CD1c-positive myeloid dendritic cell (primary cell): ENCODE results near the gene TSEN15.
A peak's percentile ranks its signal among the peaks of the same experiment; 100 is the strongest.
"Not testable (repeated sequence)": the region's sequence is repeated elsewhere in the genome, so short reads cannot be mapped to it uniquely, and the experiment has no call there.

Source experiments
- DNase-seq: peaks from one replicate; pipeline ENCODE4 v3.0.0-alpha.2; 2016; ENCODE audit errors: extremely low spot score

Gene TSEN15

GRCh38 chr1:184031409-184032107, 20.0 kb upstream of the TSEN15 start:
- no peak for DNase-seq

DNA sequence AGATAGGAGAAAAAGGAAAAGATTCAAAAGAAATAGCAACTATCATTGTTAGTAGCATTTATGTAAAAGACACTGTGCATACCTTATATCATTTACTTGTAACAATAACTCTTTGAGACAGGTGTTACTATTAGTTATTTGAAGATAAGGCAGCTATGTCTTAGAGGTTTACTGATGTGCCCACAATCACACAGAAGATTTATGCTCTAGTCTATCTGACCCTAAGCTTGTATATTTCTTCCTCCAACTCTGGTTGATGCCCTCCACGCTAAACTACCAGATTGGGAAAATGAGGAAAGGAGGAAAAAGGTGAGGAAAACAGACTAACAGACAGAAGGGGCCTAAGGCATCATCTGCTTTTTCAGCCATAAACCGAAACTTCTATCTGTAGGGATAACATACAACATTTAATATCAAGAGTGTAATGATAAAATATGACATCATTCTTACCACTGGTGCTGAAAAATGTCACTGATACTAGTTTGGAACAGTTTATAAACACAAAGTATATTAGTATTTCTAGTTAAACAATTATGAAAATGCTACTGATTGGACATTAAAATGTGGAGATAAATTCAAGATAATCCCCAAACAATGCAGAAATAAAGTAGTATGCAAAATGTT, 19.1 kb upstream of the TSEN15 start:
- no peak for DNase-seq

DNA sequence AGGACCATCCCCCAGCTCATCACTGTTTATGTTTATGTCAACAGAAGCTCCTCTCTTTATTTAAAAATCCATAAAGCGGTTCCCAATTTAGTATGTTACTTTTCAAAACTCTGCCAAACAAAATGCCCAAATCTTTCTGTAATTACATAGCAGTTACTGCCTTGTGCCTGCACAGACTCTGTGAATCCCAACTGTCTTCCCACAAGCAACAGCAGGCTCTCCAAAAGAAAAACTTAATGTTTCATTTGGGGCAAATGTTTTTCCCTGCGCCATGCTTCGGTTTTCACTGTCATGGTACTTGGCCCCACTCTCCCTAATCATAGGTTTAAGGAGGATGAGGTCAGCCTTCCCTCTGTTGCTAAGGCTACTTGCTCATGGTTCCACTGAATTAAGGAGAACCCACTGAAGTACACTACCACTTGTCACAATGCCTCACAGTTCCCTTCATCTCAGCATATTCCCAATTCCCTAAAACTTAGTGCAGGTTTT, 18.6 kb upstream of the TSEN15 start:
- no peak for DNase-seq

DNA sequence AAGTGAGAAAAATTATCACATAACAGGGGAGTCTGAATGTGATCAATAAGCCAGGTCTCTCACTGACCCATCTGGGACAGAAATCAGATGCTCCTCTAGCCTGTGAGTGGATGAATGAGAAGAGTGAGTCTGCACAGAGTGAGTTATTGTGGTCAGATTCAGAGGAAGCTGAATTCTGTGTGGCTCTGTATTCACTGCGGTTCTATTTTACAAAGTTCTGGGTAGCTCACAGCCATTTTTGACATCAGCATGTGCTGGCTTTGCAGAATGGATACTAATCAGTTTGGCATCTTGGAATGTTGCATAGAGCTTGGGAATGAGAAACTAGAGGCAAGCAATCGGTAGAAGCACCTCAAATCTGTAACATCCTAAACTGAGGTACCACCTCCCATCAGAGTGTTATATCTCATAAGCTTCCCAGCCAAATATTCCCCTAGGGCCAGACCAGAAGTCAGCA, 17.8 kb upstream of the TSEN15 start:
- DNase-seq: no peak

DNA sequence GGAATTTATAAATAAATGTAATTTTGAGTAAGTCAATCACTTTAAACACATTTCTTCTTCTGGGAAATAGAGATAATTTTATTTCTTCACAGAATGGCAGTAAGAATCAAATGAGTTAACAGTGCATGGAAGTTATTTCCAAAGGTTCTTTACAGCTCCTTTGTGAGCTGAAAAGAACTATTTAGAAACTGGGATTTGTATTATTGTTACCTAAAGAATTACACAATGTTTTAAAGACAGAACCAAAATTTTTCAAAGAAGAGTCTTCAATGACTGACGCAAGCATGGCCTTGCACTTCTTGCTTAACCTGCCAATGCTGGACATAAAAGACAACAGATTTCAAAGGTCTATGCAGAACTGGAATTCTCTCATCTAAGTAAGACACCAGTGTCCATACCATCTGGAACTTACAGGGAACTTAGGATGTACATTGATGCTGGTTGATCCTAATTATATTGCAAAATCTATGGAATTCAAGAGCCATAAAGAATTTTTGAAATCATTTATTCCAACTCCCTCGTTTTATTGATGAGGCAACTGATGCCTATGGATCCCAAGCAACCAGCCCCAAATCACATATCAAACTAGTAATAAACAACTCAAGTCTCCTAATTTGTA, 16.7 kb upstream of the TSEN15 start:
- DNase-seq: no peak

DNA sequence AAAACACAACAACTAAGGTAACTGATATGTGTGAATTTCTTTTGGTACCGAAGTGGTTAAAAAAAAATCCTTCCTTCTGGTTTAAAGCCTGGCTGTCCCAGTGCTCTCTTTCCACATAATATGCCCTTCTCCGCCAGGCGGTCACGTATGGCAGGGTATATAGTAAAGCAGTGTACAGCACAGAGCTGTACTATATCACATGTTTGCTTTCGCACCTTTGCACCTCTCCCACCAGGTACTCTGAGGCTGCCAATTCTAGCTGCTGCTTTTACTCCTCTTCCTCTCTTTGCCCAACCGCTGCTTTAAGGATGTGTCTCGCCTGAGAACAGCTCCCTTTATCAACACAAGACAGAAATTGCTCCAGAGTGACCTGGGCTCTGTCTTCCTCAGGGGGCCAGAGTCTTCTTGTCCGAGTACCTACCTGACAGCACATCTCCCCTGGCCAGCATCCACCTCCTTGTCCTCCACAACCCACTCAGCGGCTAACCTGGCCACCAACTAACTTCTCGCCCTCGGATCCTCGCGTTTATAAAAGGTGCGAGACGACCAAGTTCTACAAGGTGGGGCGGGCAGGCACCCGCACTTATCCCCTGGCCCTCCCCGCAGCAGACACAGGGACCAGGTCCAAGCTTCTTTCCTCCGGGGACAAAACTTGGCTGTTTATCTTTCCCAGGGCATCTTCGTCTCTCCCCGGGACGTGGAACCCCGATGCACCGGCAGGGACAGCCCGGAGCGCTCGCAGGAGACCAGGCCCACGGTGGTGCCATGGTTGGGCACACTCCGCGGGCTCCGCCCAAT, 15.6 kb upstream of the TSEN15 start:
- no peak for DNase-seq

DNA sequence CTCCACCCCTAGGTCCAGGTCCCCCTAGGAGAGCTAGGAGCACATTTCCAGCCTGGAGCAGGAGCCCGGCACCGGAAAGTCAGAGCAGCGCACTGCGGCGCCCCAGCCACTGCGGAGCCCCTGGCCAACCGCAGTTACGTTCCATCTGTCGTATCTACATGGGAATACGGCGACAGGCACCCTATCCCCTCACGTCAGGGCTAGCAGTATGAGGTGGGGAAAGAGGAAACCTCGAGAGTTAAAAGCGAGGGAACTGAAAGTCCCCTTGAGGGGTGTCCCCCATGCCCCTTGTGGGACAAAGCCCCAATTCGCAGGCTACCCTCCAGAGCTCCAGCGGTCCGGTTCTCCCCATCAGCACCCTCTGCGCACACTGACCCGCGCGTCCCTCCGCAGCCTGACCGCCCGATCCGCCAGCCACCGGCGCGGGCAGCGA, 15.0 kb upstream of the TSEN15 start:
- DNase-seq: no peak

- DNase-seq: no peak
Measured at GRCh38 chr1:184037849-184038591, 13.5 kb upstream of the TSEN15 start.

DNA sequence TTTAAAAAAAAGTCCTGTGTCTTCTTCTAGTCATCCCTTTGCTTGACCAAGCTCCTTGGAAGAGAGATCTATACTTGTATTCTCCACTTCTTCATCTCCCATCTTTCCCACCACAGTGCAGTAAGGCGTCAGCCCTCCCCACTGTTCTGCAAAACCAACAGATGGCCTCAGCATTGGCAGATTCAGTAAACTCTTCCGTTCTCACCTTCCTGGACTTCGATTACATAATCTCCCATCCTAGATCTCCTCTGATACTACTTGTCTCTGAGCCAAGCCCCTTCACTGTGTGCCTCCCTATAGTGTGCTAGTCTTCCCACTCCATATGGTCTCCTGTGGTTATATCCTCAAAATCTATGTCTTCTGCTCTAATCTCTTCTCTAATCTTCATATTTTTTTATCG, 12.4 kb upstream of the TSEN15 start:
- DNase-seq: no peak

DNA sequence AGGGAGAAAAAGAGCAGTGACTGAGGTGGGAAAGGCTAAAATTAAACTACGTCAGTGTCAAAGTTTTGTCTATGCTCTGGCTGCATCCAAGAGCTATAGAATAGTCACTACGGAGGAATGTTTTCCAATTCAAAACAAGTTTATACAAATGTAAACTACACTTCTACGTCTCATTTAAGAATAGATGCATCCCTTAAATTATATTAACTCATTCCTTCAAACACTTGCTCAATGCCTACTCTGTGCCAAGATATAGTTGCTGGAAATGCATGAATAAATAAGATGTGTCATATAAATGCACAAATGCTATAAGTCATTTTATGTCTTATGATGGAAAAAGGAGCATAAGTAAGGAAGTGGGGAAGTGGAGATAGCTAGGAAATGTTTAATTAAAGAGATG, 9.8 kb upstream of the TSEN15 start:
- DNase-seq: no peak

- not testable (repeated sequence) for DNase-seq
Measured at GRCh38 chr1:184043315-184043714, 8.2 kb upstream of the TSEN15 start.

DNA sequence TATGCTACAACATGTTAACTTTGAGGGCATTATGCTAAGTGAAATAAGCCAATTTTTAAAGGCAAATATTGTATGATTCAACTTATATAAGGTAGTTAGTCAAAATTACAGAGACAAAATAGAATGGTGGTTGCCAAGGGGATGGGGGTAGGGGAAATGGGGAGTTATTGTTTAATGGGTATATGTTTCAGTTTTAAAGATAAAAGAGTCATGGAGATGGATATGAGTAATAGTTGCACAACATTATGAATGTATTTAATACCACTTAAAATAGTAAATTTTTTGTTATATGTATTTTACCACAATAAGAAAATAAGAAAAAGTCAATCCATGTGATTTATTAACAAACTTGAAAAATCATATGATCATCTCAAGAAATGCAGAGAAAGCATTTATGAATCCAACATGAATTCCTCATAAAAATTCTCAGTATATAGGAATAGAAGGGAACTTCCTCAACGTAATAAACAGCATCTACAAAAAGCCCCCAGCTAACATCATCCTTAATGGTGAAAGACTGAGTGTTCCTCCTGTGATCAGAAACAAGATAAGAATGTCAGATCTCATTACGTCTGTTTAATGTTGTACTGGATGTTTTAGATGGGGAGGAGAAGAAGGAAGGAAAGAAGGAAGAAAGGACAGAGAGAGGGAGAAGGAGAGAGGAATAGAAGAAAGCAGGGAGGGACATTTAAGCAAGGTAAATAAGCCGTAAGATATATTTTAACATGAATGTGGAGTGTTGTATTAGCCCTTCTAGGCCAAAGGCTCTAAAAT, 6.7 kb upstream of the TSEN15 start:
- no peak for DNase-seq

DNA sequence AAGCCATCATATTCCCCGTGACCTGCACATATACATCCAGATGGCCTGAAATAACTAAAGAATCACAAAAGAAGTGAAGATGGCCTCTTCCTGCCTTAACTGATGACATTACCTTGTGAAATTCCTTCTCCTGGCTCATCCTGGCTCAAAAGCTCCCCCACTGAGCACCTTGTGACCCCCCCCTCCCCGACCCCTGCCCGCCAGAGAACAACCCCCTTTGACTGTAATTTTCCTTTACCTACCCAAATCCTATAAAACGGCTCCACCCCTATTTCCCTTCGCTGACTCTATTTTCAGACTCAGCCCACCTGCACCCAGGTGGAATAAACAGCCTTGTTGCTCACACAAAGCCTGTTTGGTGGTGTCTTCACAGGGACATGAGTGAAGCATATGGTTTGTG, 4.0 kb upstream of the TSEN15 start:
- not testable (repeated sequence) for DNase-seq

GRCh38 chr1:184048561-184049240, 2.8 kb upstream of the TSEN15 start:
- DNase-seq: no peak

DNA sequence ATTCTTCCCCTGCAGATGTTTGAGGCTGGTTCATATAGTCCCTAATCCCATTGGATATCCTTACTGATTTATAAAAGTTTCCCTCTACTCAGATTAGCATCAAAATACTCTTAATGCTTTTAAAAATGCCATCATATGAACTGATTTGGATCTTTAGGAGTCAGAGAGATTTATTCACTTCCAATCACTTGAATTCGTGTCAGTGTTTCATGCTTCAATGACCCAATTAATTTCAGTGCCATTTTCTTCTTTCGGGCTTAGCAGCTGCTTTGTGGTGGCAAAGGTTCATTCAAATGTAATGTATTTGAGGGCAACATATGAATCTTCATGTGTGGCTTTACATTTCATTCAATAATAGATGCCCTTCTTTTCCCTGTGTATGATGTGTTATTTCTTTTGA, 2.2 kb upstream of the TSEN15 start:
- no peak for DNase-seq

- DNase-seq: no peak
Measured at GRCh38 chr1:184049836-184050468, 1.6 kb upstream of the TSEN15 start.

DNA sequence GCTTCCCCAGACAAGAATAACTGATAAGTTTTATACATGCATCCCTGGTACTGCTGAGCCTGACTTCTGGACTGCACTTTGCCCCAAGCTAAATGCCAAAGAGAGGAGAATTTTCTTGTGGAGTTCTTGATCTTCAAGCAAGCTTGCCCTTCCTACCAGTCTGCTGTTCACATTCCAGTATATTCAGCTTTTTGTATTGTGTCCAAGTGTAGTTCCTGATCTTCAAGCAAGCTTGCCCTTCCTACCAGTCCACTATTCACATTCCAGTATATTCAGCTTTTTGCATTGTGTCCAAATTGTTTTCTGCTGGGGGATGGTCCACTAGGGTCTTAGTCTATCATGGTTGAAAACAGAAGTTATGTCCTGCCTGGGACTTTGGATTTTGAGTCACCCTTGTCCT, 894 bp upstream of the TSEN15 start:
- no peak for DNase-seq

DNA sequence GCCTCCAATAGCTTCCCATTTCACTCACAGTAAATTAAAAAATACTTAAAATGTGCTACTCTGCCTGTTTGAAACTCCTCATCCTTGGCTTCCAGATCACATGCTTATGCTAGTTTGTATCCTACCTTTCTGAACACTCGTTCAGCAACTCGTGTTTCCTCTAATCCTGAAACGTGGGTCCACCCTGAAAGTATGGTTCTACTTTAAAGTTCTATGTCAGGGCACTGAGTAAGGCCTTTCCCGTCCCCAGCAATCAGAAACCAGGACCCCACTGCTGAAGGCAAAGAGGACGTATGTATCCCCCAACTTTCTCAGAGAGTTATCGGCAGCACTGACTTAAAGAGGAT, 419 bp upstream of the TSEN15 start:
- DNase-seq: peak; percentile 2

- peak; percentile 2 for DNase-seq
Measured at GRCh38 chr1:184052194-184052559, 647 bp downstream of the TSEN15 start.

DNA sequence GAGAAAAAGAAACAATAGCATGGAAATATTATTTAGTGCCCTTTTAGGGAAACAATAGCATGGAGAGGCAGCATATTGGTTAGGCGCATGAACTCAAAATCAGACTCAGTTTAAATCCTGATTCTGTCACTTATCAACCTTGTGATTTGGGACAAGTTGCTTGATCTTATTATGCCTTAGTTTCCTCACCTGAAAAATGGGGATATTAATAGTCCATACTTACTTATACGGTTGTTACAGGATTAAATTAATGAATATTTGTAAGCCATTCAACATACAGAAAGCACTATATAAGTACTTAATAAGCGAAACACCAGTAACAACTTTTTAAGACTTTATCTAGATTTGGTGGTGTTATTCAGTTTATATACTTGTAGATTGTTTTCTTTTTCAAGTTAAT, 1.2 kb downstream of the TSEN15 start:
- no peak for DNase-seq
